ENCODE measurements around the gene POM121L2.

DNA sequence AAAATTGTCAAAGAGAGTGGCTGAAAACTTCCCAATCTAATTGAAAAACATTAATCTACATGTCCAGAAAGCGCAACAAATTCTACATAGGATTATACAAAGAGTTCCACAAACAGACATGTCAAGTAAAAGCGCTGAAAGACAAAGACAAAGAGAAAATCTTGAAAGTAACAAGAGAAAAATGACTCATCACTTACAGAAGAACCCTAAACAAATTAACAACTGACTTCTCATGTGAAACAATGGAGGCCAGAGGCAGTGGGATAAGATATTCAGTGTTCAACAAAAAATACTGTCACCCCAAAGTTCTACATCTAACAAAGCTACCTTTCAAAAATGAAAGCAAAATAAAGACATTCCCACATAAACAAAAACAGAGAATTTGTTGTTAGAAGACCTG lies 2.0 kb upstream of the POM121L2 start:
- TF ChIP-seq CTCF (IDR thresholded peaks at IDR 0.05) (no peak), POLR2A (IDR thresholded peaks at IDR 0.05) (no peak)

Data from testis (tissue), 2 donors.